K562 (cell line): ENCODE data around the gene ZSWIM1. TPM values are rescaled to one million over a fixed set of nuclear protein-coding genes. Genes with fewer than 3 reads are reported as not detected.
"Not testable (repeated sequence)": the region's sequence is repeated elsewhere in the genome, so short reads cannot be mapped to it uniquely, and the experiment has no call there.

Source experiments
- ATAC-seq: fragments of 200-7000 bp; cut with Tn5 transposase; 3 replicates; pipeline ENCODE4 v1.9.1; 2020; ENCODE audit warnings: moderate library complexity
- BruUV-seq: library from RNA; stranded (reverse); fragments of 400-500 nt; replicated peaks from 2 replicates; lab custom pipeline; 2021; lab: Mats Ljungman, UMichigan
- CTCF ChIA-PET: fragments of 300-600 bp; formaldehyde crosslinking; extraction: SDS; loops from one replicate; lab custom pipeline; 2021; ENCODE audit warnings: low intra/inter-chr PET ratio; lab: Yijun Ruan, JAX
- POLR2A ChIA-PET: fragments of 300-600, 350-650 bp; sonication (Branson Sonifier 250); formaldehyde crosslinking; extraction: SDS; loops from one replicate; lab custom pipeline; 2021; ENCODE audit warnings: antibody characterized with exemption, inconsistent platforms; lab: Yijun Ruan, JAX
- DNase-seq, 4 experiments: peaks; one replicate each; pipeline versions ENCODE4 v3.0.0 to v3.0.0-alpha.2; 2011 to 2018; ENCODE audit warnings: low spot score in 3 of 4, mixed read lengths in 3 of 4; ENCODE audit errors: extremely low read depth in 1 of 4
- FAIRE-seq: peaks from 2 replicates; lab custom pipeline; 2011; peaks lifted over from hg19 to GRCh38; lab: Jason Lieb, UNC
- H2AFZ ChIP-seq: 2 replicates; pipeline ENCODE4 v1.6.0; 2011; ENCODE audit warnings: low read depth, low read length, control low read depth, inconsistent platforms
- H3K27ac ChIP-seq: fragments of 200-600 bp; 3 replicates; pipeline ENCODE4 v1.8.0; 2011; ENCODE audit warnings: low read depth, mild to moderate bottlenecking, control low read depth, inconsistent platforms, low read length, moderate library complexity, mixed read lengths; ENCODE audit errors: extremely low read depth
- H3K27me3 ChIP-seq, 2 experiments: fragments of 300-600 bp in 1 of 2; 2 replicates in 1 of 2; 3 replicates in 1 of 2; pipeline versions ENCODE4 v1.6.0 to v1.8.0; 2011; ENCODE audit warnings: inconsistent platforms in 2 of 2, low read length in 2 of 2, mild to moderate bottlenecking in 1 of 2, mixed read lengths in 1 of 2, moderate library complexity in 1 of 2; ENCODE audit not compliant: control insufficient read depth in 2 of 2, insufficient read depth in 2 of 2
- H3K36me3 ChIP-seq: fragments of 300-600 bp; 3 replicates; pipeline ENCODE4 v1.8.0; 2011; ENCODE audit warnings: mild to moderate bottlenecking, low read length, inconsistent platforms; ENCODE audit not compliant: control insufficient read depth, insufficient read depth
- H3K4me1 ChIP-seq, 2 experiments: fragments of 200-600 bp in 1 of 2; replicated peaks in 1 of 2; 2 replicates in 1 of 2; 3 replicates in 1 of 2; pipeline versions ENCODE4 v1.5.1 to v1.8.0; 2011; ENCODE audit warnings: inconsistent platforms in 2 of 2, low read length in 2 of 2, mild to moderate bottlenecking in 1 of 2, mixed read lengths in 1 of 2, moderate library complexity in 1 of 2; ENCODE audit not compliant: control insufficient read depth in 2 of 2, insufficient read depth in 2 of 2
- H3K4me2 ChIP-seq: 2 replicates; pipeline ENCODE4 v1.6.1; 2011; ENCODE audit warnings: low read length, control low read depth, inconsistent platforms, mixed read lengths; ENCODE audit not compliant: insufficient read depth
- H3K4me3 ChIP-seq: fragments of 200-600 bp; sonication (generic), shearing (Covaris generic); 2 replicates; pipeline ENCODE4 v1.5.1; 2016; ENCODE audit warnings: control low read depth, inconsistent platforms
- H3K79me2 ChIP-seq: fragments of 200-600 bp; 3 replicates; pipeline ENCODE4 v1.8.0; 2011; ENCODE audit warnings: low read length, inconsistent platforms; ENCODE audit not compliant: control insufficient read depth, insufficient read depth
- H3K9ac ChIP-seq, 2 experiments: 2 replicates each; pipeline versions ENCODE4 v1.6.0 to v1.6.1; 2011; ENCODE audit warnings: low read depth in 2 of 2, low read length in 2 of 2, control low read depth in 1 of 2, inconsistent platforms in 1 of 2, mild to moderate bottlenecking in 1 of 2, mixed read lengths in 1 of 2; ENCODE audit not compliant: insufficient read depth in 1 of 2
- H3K9me1 ChIP-seq: one replicate; pipeline ENCODE4 v1.6.0; 2011; ENCODE audit warnings: inconsistent platforms, mild to moderate bottlenecking, low read length, moderate library complexity; ENCODE audit not compliant: control insufficient read depth, insufficient read depth
- H3K9me3 ChIP-seq: replicated peaks from 2 replicates; pipeline ENCODE4 v1.5.1; 2011; ENCODE audit warnings: low read depth, low read length, inconsistent platforms; ENCODE audit not compliant: control insufficient read depth, insufficient read depth
- H4K20me1 ChIP-seq: replicated peaks from 2 replicates; pipeline ENCODE4 v1.6.1; 2011; ENCODE audit warnings: low read length, inconsistent platforms, mixed read lengths; ENCODE audit not compliant: control insufficient read depth, insufficient read depth
- ADNP ChIP-seq: fragments of 200-800 bp; sonication (Bioruptor generic); IDR thresholded peaks from 2 replicates; pipeline ENCODE4 v1.6.1; 2016; ENCODE audit warnings: missing genetic modification characterization, missing compliant biosample characterization
- CEBPB ChIP-seq: fragments of 450-650 bp; IDR thresholded peaks from 2 replicates; pipeline ENCODE4 v1.6.1; 2016; ENCODE audit warnings: missing genetic modification characterization, missing compliant biosample characterization
- FOXM1 ChIP-seq, 2 experiments: fragments of 450-650 bp in 1 of 2; sonication (generic) in 1 of 2; formaldehyde crosslinking in 1 of 2; IDR thresholded peaks; 2 replicates each; pipeline versions ENCODE4 v1.6.1 to v1.9.0; 2017 to 2022; ENCODE audit warnings: low read depth in 2 of 2, mild to moderate bottlenecking in 2 of 2, missing genetic modification reagents in 1 of 2, moderate library complexity in 1 of 2
- KDM1A ChIP-seq, 2 experiments: fragments of 450-650 bp; IDR thresholded peaks; 2 replicates each; pipeline ENCODE4 v1.6.1; 2016; ENCODE audit warnings: mild to moderate bottlenecking in 2 of 2
- WGBS: fragments of 100-300 bp; shearing (Covaris generic); methylation state at CpG from one replicate; pipeline ENCODE4 v1.1.6; 2016; ENCODE audit warnings: low coverage, mixed read lengths; ENCODE audit not compliant: insufficient coverage; ENCODE audit errors: missing lambda C conversion rate; 5-methylcytosine and 5-hydroxymethylcytosine counted together
- in situ Hi-C: fragments of 300-500 bp; cut with MboI; formaldehyde crosslinking; loops from 4 replicates; pipeline ENCODE4 v1.15.0; 2018; ENCODE audit warnings: inconsistent platforms, mixed read lengths
- intact Hi-C: fragments of 100-400 bp; cut with micrococcal nuclease; formaldehyde crosslinking; loops from 2 replicates; pipeline ENCODE4 v1.14.2; 2022
- polyA plus RNA-seq, 8 experiments: library from polyadenylated mRNA; depleted of rRNA in 4 of 8; stranded (reverse) in 5 of 8; unstranded in 3 of 8; fragments of >200 nt; fragmentation: Nextera tagmentation in 2 of 8; fragmentation: Illumina TruSeq in 1 of 8; extraction: Ambion mirVana in 2 of 8; extraction: Trizol in 1 of 8; gene quantifications; 2 replicates each; pipeline versions ENCODE4 v1.2.1 to v1.2.3, GENCODE V29; 2011 to 2014; ENCODE audit warnings: inconsistent platforms in 1 of 8, missing spikeins in 1 of 8
- total RNA-seq, 7 experiments: library from RNA; depleted of rRNA in 6 of 7; stranded (reverse); fragments of >200 nt in 6 of 7; fragmentation: Illumina TruSeq in 2 of 7; extraction: Trizol in 2 of 7; gene quantifications; 2 replicates each; pipeline versions ENCODE4 v1.2.1 to v1.2.3, GENCODE V29; 2011 to 2021; ENCODE audit warnings: low replicate concordance in 1 of 7

Gene ZSWIM1
- total and polyA plus RNA-seq, 9 of the 15 experiments (the other 6 are each of a cell fraction or from before 2014, with no cell fraction given): 2.5 to 15.6 (median 9.5) TPM

GRCh38 chr20:45873409-45874103 lies 7.5 kb upstream of the ZSWIM1 start (continued):
- TF ChIP-seq FOXM1 (IDR thresholded peaks at IDR 0.05; ENCODE audit: low read depth) (0 out of 2 replicates have a peak, but pooled peaks have one; percentile 29), FOXM1 (CRISPR knock-in tag; IDR thresholded peaks at IDR 0.05; ENCODE audit: low read depth) (no peak)

- DNase-seq, intact Hi-C loops, H3K9me1 ChIP-seq, H3K79me2 ChIP-seq, H3K9me3 ChIP-seq, in situ Hi-C loops, H3K9ac ChIP-seq, H3K27me3 ChIP-seq, CTCF ChIA-PET, BruUV-seq, FAIRE-seq, H4K20me1 ChIP-seq, H3K4me2 ChIP-seq, H3K36me3 ChIP-seq, ATAC-seq, H3K27ac ChIP-seq, H3K4me3 ChIP-seq, H2AFZ ChIP-seq: not testable (repeated sequence)
- 15% methylated on average over 9 of the region's 10 CpGs for WGBS
- POLR2A ChIA-PET: interaction anchor here (0.7 to 1.6 kb wide), 4 partner anchors 10 to 60 kb away, joined by 3 to 7 read pairs (median 4); partner anchors contain the start of gene PCIF1
- TF ChIP-seq ADNP (tag) (peak; percentile 64), CEBPB (tag) (peak; percentile 33; the same call in 1 of the 2 replicates), KDM1A (IDR thresholded peaks at IDR 0.05) (0 out of 4 replicates have a peak, but pooled peaks of 1 of the 2 experiments have one; percentile 18)
- peaks cover 19 to 24% of the 10 kb centered on the region in 2 experiments for H3K4me1 ChIP-seq
These were observed 6.9 kb upstream of the ZSWIM1 start for GRCh38 chr20:45874104-45874481.
